Mesothelial cell of epicardium (in vitro differentiated cells): ENCODE data around the gene PCDHGB5. TPM values are rescaled to one million over a fixed set of nuclear protein-coding genes. Genes with fewer than 3 reads are reported as not detected.
"Not testable (repeated sequence)": the region's sequence is repeated elsewhere in the genome, so short reads cannot be mapped to it uniquely, and the experiment has no call there.

ENCODE experiments used
- DNase-seq, 2 experiments: peaks; one replicate each; pipeline ENCODE4 v3.0.0; 2021; ENCODE audit warnings: low spot score in 2 of 2; ENCODE audit not compliant: unreplicated experiment in 2 of 2
- H3K27ac Mint-ChIP-seq: 2 replicates; pipeline ENCODE4 v1.8.0; 2021; ENCODE audit warnings: mixed read lengths
- H3K27me3 Mint-ChIP-seq: 2 replicates; pipeline ENCODE4 v1.8.0; 2021; ENCODE audit warnings: low read depth, mixed read lengths
- H3K36me3 Mint-ChIP-seq: 2 replicates; pipeline ENCODE4 v1.8.0; 2021; ENCODE audit warnings: mixed read lengths
- H3K4me1 Mint-ChIP-seq: 2 replicates; pipeline ENCODE4 v1.8.0; 2021; ENCODE audit warnings: mixed read lengths
- H3K4me3 Mint-ChIP-seq: 2 replicates; pipeline ENCODE4 v1.8.0; 2021; ENCODE audit warnings: mild to moderate bottlenecking, moderate library complexity, mixed read lengths
- H3K9me3 Mint-ChIP-seq: 2 replicates; pipeline ENCODE4 v1.8.0; 2021; ENCODE audit warnings: mixed read lengths
- total RNA-seq: library from RNA; stranded (reverse); gene quantifications from 3 replicates; pipeline ENCODE4 v1.2.1, GENCODE V29; 2021
- TF ChIP-seq, protein P1 (sequence below): fragments of 200-600 bp; sonication (generic); IDR thresholded peaks from one replicate; pipeline ENCODE4 v1.5.0; 2021; ENCODE audit warnings: antibody characterized with exemption; ENCODE audit not compliant: unreplicated experiment

Gene PCDHGB5
- total RNA-seq, 1 donor from 2014 or later = 3.9 TPM

DNA sequence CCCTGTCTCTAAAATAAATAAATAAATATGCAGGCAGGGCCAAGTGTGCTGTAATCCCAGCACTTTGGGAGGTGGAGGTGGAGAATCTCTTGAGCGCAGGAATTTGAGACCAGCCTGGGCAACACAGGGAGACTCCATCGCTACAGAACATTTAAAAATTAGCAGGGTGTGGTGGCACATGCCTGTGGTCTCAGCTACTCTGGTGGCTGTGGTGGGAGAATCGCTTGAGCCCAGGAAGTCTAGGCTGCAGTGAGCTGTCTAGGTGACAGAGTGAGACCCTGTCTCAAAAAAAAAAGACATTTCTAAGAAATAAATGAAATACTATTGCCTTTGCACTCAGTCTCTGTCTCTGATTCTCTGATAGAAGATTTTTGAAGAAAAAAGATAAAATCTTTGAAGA lies 13.8 kb downstream of the PCDHGB5 start:
- Mint-ChIP-seq H3K4me1 (peaks cover 19% of the 10 kb centered on the region), H3K27me3 (no peaks in the 10 kb centered on the region), H3K36me3 (peaks cover 69% of the 10 kb centered on the region), H3K27ac (no peak overlapping the region), H3K4me3 (peak overlapping the region; percentile 30), H3K9me3 (peaks cover 47% of the 10 kb centered on the region)
- TF ChIP-seq, protein P1, sequence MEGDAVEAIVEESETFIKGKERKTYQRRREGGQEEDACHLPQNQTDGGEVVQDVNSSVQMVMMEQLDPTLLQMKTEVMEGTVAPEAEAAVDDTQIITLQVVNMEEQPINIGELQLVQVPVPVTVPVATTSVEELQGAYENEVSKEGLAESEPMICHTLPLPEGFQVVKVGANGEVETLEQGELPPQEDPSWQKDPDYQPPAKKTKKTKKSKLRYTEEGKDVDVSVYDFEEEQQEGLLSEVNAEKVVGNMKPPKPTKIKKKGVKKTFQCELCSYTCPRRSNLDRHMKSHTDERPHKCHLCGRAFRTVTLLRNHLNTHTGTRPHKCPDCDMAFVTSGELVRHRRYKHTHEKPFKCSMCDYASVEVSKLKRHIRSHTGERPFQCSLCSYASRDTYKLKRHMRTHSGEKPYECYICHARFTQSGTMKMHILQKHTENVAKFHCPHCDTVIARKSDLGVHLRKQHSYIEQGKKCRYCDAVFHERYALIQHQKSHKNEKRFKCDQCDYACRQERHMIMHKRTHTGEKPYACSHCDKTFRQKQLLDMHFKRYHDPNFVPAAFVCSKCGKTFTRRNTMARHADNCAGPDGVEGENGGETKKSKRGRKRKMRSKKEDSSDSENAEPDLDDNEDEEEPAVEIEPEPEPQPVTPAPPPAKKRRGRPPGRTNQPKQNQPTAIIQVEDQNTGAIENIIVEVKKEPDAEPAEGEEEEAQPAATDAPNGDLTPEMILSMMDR = no peak
- DNase-seq = no peak

DNA sequence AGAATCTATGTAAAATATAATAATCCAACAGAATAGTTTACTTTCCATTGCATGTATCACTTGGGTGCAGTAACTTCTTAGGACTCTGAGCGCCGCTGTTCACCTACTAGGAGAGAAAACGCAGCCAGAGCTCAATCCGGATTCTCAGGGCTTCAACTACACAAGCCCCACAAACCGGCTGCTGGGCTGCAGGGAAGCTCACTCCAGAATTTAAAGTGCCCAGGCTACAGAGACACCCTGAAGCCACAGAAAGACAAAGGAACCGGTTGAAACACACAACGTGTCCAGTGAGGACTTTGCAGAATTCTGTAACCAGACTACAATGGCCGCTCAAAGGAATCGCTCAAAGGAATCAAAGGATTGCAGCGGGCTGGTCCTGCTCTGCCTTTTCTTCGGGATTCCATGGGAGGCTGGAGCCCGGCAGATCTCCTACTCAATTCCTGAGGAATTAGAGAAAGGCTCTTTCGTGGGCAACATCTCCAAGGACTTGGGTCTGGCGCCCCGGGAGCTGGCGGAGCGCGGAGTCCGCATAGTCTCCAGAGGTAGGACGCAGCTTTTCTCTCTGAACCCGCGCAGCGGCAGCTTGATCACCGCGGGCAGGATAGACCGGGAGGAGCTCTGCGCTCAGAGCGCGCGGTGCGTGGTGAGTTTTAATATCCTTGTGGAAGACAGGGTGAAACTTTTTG lies 15.2 kb downstream of the PCDHGB5 start, which contains the start of gene PCDHGA10:
PCDHGA10 (plus strand) TSS at position 134 of the 686 bp plus-strand sequence; CDS start at position 323, 189 bp downstream.
- peak in 1 of 2 experiments; percentile 48 for DNase-seq
- Mint-ChIP-seq H3K9me3 (peaks cover 51% of the 10 kb centered on the region), H3K4me3 (peak within 1 kb of the TSS; percentile 81), H3K4me1 (peaks cover 19% of the 10 kb centered on the region), H3K27me3 (no peaks in the 10 kb centered on the region), H3K27ac (peak within 1 kb of the TSS; percentile 86), H3K36me3 (peaks cover 70% of the 10 kb centered on the region)
- TF ChIP-seq, protein P1 = peak; percentile 43

DNA sequence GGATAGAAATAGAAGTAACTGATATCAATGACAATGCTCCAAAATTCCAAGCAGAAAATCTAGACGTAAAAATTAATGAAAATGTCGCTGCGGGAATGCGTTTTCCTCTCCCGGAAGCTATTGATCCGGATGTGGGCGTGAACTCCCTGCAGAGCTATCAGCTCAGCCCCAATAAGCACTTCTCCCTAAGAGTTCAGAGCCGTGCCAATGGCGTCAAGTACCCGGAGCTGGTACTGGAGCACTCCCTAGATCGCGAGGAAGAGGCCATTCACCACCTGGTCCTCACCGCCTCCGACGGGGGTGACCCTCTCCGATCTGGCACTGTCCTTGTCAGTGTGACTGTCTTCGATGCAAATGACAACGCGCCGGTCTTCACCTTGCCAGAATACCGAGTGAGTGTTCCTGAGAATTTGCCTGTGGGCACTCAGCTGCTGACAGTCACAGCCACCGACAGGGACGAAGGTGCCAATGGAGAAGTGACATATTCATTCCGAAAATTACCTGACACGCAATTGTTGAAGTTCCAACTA lies 15.9 kb downstream of the PCDHGB5 start:
- Mint-ChIP-seq H3K9me3 (peaks cover 53% of the 10 kb centered on the region), H3K27ac (peak overlapping the region; percentile 86), H3K4me1 (peaks cover 17% of the 10 kb centered on the region), H3K4me3 (peak overlapping the region; percentile 81), H3K36me3 (peaks cover 73% of the 10 kb centered on the region), H3K27me3 (no peaks in the 10 kb centered on the region)
- TF ChIP-seq, protein P1 = no peak
- DNase-seq = no peak

DNA sequence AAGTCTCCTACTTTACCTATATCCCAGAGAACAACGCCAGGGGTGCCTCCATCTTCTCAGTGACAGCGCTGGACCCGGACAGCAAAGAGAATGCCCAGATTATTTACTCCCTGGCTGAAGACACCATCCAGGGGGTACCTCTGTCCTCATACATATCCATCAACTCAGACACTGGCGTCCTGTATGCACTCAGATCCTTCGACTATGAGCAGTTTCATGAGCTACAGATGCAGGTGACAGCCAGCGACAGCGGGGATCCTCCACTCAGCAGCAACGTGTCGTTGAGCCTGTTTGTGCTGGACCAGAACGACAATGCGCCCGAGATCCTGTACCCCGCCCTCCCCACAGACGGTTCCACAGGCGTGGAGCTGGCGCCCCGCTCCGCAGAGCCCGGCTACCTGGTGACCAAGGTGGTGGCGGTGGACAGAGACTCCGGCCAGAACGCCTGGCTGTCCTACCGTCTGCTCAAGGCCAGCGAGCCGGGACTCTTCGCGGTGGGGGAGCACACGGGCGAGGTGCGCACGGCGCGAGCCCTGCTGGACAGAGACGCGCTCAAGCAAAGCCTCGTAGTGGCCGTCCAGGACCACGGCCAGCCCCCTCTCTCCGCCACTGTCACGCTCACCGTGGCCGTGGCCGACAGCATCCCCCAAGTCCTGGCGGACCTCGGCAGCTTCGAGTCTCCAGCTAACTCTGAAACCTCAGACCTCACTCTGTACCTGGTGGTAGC lies 17.0 kb downstream of the PCDHGB5 start:
- Mint-ChIP-seq H3K9me3 (peaks cover 50% of the 10 kb centered on the region), H3K4me3 (peak overlapping the region; percentile 81), H3K4me1 (peaks cover 13% of the 10 kb centered on the region), H3K36me3 (peaks cover 70% of the 10 kb centered on the region), H3K27ac (peak overlapping the region; percentile 15)
- not testable (repeated sequence) for DNase-seq, H3K27me3 Mint-ChIP-seq

DNA sequence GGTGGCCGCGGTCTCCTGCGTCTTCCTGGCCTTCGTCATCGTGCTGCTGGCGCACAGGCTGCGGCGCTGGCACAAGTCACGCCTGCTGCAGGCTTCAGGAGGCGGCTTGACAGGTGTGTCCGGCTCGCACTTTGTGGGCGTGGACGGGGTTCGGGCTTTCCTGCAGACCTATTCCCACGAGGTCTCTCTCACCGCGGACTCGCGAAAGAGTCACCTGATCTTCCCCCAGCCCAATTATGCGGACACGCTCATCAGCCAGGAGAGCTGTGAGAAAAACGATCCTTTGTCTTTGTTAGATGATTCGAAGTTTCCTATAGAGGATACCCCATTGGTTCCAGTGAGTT lies 17.5 kb downstream of the PCDHGB5 start:
- H3K4me1 Mint-ChIP-seq = peaks cover 12% of the 10 kb centered on the region
- H3K36me3 Mint-ChIP-seq = peaks cover 73% of the 10 kb centered on the region
- not testable (repeated sequence) for H3K4me3 Mint-ChIP-seq, DNase-seq, H3K27ac Mint-ChIP-seq, H3K27me3 Mint-ChIP-seq
- H3K9me3 Mint-ChIP-seq = peaks cover 51% of the 10 kb centered on the region

DNA sequence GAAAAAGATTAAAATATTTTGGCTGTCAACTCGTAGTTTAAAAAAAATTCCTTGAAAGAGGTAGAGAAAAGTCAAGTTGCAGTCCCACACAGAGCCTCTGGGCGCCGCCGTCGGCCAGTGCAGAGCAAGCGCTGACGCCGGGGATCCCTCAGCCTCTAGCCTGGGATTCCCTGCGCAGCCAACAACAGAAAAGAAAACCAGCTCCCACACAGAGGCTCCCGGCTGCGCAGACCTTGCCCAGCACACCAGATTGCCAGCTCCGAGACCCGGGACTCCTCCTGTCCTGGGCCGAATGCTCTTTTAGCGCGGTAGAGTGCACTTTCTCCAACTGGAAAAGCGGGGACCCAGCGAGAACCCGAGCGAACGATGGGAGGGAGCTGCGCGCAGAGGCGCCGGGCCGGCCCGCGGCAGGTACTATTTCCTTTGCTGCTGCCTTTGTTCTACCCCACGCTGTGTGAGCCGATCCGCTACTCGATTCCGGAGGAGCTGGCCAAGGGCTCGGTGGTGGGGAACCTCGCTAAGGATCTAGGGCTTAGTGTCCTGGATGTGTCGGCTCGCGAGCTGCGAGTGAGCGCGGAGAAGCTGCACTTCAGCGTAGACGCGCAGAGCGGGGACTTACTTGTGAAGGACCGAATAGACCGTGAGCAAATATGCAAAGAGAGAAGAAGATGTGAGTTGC lies 19.9 kb downstream of the PCDHGB5 start, which contains the start of gene PCDHGB7:
PCDHGB7 (plus strand) TSS at position 184 of the 679 bp plus-strand sequence; CDS start at position 367, 183 bp downstream.
- Mint-ChIP-seq H3K36me3 (peaks cover 82% of the 10 kb centered on the region), H3K27ac (peak within 1 kb of the TSS; percentile 47), H3K9me3 (peaks cover 53% of the 10 kb centered on the region), H3K4me3 (peak within 1 kb of the TSS; percentile 62)
- H3K27me3 Mint-ChIP-seq, H3K4me1 Mint-ChIP-seq, DNase-seq: not testable (repeated sequence)
- TF ChIP-seq, protein P1 = peak; percentile 39
